GM19043 (cell line): Measurements from ENCODE around the gene MBOAT2.

Source experiments
- ATAC-seq: cut with Tn5 transposase; IDR thresholded peaks from one replicate; pipeline ENCODE4 v1.9.1; 2021; ENCODE audit warnings: low read depth; ENCODE audit not compliant: unreplicated experiment

MBOAT2 gene

DNA sequence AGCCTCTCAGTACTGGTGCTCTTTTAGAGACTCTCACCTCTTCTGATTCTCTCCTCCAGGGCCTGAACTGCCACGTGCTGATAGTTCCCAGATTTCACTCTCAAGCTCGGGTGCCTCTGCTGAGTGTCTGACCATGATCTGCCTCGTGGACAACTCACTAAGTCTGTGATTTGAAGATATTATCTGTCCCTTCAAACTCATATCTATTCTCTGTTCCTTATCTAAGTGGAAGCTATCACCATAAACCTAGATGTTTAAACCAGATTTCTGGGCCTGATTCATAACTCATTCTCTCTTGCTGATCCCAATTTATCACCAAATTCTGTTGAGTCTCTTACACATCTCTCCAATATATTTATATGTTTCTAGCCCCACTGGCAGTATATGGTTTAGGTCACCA, 136.1 kb downstream of the MBOAT2 start:
- no peak for ATAC-seq

DNA sequence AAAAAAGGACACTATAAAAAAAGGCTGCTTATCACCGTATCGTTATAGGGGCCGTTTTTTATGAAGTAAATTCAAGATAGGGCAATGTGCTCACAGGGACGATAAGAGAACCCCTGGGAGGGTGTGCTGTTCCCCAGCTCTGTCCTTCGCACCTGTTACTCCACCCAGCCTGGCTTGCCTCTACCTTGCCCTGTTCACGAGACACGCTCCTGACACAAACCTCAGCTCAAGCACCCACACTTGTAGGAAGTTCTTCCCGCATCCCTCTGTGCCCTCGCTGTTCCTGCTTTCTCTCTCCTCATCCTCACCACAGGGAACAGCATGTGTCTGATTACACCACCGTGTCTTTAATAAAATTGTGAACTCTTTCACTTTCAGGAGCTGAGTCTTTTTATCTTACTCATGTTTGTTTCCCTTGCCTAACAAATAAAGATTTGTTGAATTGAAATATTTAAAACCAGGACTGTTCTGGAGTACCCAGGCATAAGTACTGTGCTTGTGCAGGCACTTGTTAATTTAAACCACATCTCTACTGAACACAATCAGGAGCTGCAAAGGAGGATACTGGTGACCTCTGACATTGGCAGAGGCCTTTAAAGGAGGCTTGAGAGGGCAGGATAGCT, 140.0 kb downstream of the MBOAT2 start:
- no peak for ATAC-seq

DNA sequence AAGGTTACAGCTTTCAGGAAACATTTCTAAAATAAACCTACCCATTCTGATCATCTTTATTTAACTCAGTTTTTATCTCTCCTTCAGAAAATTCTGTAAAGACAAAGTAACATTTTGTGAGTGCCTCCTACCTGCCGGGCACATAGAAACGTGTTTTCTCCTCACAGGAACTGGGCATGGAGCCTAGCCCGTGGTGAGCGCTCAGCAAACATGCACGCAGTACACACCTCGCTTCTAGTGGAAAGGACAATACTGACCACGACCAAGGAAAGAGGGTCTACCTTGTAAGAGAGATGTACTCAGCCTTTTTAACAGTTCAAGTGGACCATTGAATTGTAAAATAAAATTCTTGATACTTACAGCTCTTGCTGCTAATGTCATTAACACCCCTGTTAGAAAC, 141.3 kb downstream of the MBOAT2 start:
- ATAC-seq, result no peak

DNA sequence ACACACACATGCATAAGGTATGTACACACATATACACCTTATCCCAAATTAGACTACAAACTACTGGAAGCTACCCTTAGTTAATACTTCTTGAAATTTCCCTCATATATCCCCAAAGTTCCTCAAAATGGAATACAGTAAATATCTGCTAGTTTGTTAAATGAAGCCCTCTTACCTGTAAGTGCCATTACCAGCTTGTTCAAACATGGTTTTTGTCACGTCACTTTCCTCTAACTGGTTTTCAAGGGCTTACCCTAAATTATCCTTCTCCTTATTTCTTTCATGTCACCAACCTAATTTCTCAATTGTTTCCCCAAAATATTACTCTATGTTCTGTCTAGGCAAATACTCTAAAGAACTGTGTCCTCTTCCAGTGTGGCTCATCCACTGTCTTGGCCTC, 141.7 kb downstream of the MBOAT2 start:
- ATAC-seq, result no peak

- ATAC-seq, result no peak
Measured at GRCh38 chr2:8860239-8860638, 143.2 kb downstream of the MBOAT2 start.

DNA sequence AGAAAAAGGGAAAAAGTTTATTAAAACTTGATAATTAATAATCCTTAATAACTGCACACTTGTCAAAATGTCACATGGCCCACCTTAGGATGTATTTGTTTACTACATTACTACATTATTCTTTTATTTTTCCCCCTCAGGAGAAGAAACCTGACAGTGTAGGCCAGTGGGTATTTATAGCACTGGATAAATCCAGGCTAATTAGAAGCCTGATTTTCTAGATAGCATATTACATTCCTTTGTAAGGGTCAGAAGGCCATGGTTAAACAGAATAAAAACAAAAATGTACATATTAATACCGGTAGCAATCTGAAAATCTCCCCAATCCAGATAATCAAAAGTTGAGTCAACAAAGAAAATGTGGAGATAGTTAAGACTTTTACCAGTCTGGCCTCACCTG, 144.6 kb downstream of the MBOAT2 start:
- ATAC-seq, result no peak

DNA sequence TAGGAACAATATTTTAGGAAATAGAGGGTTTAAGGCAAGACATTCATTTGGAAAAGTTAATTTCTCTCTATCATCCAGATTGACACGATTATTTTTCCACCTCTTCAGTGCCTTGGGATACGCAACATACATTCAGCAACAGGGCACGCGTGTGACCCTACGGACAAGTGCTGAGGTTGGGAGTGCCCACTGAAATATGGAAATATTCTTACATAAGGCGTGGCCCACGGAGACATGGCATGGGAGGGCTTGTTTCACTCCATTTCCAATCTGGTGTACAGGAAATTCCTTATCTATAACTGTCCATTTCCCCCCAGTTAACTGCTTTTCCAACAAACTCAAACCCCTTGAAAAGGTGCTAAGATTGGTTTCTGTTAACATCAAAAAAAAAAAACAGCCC, 145.2 kb downstream of the MBOAT2 start:
- ATAC-seq, result no peak

GRCh38 chr2:8857709-8858108, 145.8 kb downstream of the MBOAT2 start:
- ATAC-seq, result no peak

DNA sequence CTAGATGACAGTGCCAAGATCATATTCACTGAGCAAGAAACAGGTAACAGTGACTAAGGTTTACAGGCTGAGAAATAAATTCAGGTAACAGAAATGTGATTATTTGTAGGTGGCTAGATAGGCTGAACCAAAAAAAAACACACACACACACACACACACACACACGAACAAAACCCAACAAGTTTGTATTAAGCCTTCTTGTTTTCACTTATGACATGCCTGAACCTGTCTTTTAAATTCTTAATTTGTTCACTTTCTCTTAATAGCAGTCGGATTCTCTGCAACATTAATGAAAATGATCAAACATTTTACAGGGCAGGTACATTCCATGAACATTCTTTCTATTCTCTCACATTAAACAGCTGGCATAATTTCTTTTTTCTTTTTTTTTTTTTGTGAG, 147.3 kb downstream of the MBOAT2 start:
- no peak for ATAC-seq

DNA sequence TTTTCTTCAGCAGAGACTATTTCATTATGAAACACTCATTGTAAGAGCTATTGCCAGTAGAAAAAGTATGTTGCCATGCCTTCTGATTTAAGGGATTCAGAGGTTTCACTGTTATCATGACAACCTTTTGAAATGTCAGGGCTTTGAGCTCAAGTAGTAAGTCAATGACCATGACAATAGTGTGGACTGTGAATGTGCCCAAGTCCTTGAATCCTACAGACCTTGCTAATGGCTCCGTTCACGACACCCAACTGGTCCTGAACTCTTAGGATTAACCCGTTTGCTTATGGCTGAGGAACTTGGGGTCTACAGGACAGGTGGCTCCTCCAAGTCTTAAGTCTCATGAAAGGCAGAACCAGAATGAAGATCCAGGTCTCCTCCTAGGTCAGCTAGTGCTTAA, 148.5 kb downstream of the MBOAT2 start:
- no peak for ATAC-seq

- no peak for ATAC-seq
Measured at GRCh38 chr2:8853426-8853825, 150.1 kb downstream of the MBOAT2 start.

GRCh38 chr2:8851811-8852560, 151.5 kb downstream of the MBOAT2 start:
- ATAC-seq, result no peak

DNA sequence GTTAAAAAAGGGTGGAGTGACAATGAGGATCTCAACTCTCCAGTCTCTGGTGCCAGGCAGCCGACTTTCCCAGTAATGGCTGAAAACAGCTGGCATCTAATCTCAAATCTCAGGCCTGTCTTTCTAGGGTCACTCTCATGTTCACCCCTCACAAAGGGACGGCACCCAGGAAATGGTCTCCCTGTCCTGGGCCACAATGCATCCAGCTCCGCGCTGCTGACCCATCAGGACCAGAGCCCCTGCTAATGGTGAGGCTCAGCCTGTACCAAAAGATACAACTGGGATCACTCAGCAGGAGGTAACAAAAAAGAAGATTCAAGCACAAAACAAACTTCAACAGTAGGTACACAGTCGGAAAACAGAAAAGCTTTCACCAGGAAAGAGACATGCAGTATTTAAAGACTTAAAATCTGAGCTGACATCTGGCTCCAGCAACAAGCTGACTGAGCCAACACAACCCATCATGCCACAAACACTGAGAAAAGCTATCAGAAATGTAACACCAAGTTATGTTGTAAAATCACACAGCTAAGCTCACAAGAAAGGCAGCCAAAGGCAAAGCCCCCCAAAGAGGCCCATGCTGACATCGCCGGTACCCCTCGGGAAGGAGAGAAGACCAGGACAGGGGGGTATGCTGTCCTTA, 152.5 kb downstream of the MBOAT2 start:
- ATAC-seq, result no peak

DNA sequence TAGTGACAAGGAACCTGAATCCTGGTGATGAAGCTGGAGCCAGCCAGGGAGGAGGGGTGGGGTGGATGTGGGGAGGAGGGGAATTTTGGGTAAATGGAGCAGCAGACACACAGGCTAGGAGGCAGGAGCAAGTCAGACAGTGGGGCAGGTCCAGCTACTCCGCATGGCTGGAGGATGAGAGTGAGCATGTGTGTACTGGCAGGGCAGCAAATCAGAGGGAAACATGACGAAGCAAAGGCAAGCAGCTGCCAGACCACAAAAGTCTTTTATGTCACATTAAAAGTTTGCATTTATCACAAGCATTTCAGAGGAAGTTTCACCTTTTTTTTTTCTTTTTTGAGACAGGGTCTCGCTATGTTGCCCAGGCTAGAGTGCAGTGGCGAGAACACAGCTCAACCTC, 154.2 kb downstream of the MBOAT2 start:
- no peak for ATAC-seq

- ATAC-seq, result no peak
Measured at GRCh38 chr2:8848328-8849100, 155.0 kb downstream of the MBOAT2 start.

DNA sequence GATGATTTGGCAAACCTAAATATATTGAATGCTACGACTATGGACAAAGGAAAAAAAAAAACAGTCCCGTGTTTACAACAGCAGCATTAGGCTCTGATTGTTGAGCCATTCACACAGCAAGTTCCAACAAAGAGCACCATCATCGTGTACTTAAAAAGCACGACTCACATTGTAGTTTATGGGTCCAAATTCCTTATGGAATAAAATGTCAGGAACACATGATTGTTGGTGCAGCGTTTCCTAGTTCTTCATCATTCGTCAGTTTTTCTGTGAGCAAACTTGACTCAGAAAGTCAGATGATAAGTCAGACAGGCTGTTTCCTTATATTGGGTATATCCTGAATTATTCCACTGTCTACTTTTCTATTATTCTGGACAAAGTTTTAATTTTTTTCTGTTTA, 156.1 kb downstream of the MBOAT2 start:
- no peak for ATAC-seq

DNA sequence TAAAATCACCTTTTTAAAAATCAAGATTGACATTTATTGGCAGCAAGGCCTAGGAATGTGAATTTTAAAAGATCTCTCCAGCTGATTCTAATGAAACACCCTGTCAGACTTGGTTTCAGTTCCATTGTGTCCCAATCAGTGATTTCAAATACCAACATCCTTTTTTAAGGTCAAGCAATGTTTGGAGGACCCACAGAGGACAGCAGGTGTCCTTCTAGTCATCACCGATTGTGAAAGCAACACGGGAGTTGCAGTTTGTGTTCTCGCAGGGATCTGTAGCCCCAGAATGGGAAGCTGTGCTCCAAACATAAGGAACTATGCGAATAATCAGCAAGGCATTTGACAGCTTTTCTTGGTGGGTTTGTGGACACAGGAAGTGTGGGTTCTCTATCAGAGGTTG, 161.6 kb downstream of the MBOAT2 start:
- ATAC-seq, result no peak

GRCh38 chr2:8840475-8841091, 162.9 kb downstream of the MBOAT2 start:
- no peak for ATAC-seq

DNA sequence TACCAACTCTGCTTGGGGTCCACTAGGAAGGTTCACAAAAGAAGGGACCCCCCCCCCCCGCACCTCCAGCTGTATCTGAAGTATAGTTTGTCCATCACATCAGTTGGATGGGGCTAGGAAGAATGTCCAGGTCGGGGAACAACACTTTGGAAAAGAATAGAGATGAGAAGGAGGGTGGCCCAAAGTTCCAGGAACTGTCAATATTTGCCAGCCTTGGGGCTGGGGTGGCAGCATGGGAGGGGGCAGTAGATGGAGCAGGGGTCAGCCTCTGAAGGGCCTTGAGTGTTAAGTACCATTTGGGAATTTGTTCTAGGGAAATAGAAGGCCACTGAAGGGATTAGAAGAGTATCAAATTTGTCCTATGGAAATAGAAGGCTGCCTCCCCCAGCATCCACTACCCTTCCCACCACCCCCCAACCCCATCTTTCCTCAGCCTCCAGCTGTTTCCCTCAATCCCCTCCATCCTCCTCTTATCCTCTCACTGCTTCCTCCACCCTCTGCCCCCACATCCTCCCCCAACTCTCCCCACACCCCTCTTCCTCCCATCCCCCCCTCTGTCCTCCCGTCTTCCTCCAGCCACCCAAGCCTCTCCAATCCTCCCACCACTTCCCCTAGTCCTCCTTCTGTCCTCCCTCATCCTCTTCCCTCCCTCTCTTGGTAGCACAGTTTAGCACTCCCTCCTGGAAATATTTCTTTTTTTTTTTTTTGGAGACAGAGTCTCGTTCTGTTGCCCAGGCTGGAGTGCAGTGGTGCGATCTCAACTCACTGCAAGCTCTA, 164.1 kb downstream of the MBOAT2 start:
- ATAC-seq, result no peak

DNA sequence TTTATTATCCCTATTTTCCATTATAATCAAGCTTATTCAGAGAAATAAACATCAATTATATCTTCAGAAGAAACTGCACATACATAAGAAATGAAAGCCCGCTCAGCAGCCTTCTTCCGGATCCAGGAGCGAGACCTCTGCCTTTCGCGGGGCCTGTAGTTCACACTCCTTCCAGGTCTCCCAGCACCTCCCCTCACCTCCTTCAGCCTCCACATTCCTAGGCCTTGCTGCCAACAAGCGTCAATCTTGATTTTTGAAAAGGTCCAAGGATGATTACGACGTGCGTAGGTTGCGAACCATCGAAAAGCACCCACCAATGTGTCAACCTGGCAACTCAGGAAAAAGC, 165.7 kb downstream of the MBOAT2 start:
- peak; percentile 13 for ATAC-seq
